ENCODE data around the gene ARHGEF11. TPM values are rescaled to one million over a fixed set of nuclear protein-coding genes. Genes with fewer than 3 reads are reported as not detected.

ARHGEF11 gene
- total and polyA plus RNA-seq, 9 of the 15 experiments (the other 6 are each of a cell fraction or from before 2014, with no cell fraction given), result 0.14 to 15.5 (median 9.0) TPM

GRCh38 chr1:157006676-157007075 lies 38.9 kb downstream of the ARHGEF11 start:
- Histone ChIP-seq H3K9ac (ENCODE audit: insufficient read depth in 1 of 2, low read depth in 2 of 2, low read length in 2 of 2) (no peak overlapping the region), H2AFZ (ENCODE audit: low read depth, low read length) (no peak overlapping the region), H3K9me1 (ENCODE audit: control insufficient read depth, insufficient read depth, low read length) (no peaks in the 10 kb centered on the region), H3K36me3 (ENCODE audit: control insufficient read depth, insufficient read depth, low read length) (no peaks in the 10 kb centered on the region), H3K4me2 (ENCODE audit: insufficient read depth, low read length) (no peak overlapping the region), H3K9me3 (replicated peaks; ENCODE audit: control insufficient read depth, insufficient read depth, low read depth, low read length) (no peaks in the 10 kb centered on the region), H3K4me1 (replicated peaks in 1 of 2; ENCODE audit: control insufficient read depth in 2 of 2, insufficient read depth in 2 of 2, low read length in 2 of 2) (peaks cover 0 to 9% of the 10 kb centered on the region in 2 experiments; a peak in 2 of 5 replicates), H3K4me3 (no peak overlapping the region), H3K27ac (ENCODE audit: extremely low read depth, low read depth, low read length) (no peak overlapping the region), H3K27me3 (ENCODE audit: control insufficient read depth in 2 of 2, insufficient read depth in 2 of 2, low read length in 2 of 2) (no peaks in the 10 kb centered on the region), H4K20me1 (replicated peaks; ENCODE audit: control insufficient read depth, insufficient read depth, low read length) (peaks cover 4% of the 10 kb centered on the region), H3K79me2 (ENCODE audit: control insufficient read depth, insufficient read depth, low read length) (0 out of 3 replicates have a peak, but pooled peaks cover 7% of the 10 kb centered on the region)
- DNase-seq (ENCODE audit: extremely low read depth in 1 of 4, low spot score in 3 of 4), result no peak
- POLR2A ChIA-PET, result interaction anchor here (0.6 to 1.0 kb wide), 2 partner anchors 26 to 57 kb away, joined by 3 read pairs; no protein-coding TSS in a partner anchor
- BruUV-seq (replicated peaks), result no TSS peak
- in situ Hi-C loops (cut with MboI) (no loop called here), intact Hi-C loops (cut with micrococcal nuclease) (no loop called here)
- CTCF ChIA-PET (ENCODE audit: low intra/inter-chr PET ratio), result no interaction called here
- no peak for FAIRE-seq
- TF ChIP-seq MTA2 (IDR thresholded peaks at IDR 0.05; ENCODE audit: low read depth), result no peak
- no peak for TF ChIP-seq FOXJ3 (CRISPR knock-in tag; IDR thresholded peaks at IDR 0.05)
- TF ChIP-seq HDAC6 (IDR thresholded peaks at IDR 0.05; ENCODE audit: low read depth, low read length), result no peak
- no peak for TF ChIP-seq JUN (IDR thresholded peaks at IDR 0.05; ENCODE audit: borderline replicate concordance, low read depth, low read length)
- TF ChIP-seq JUN (CRISPR knock-in tag; IDR thresholded peaks at IDR 0.05; ENCODE audit: borderline replicate concordance), result no peak
- TF ChIP-seq WHSC1 (IDR thresholded peaks at IDR 0.05; ENCODE audit: low read length), result no peak
- TF ChIP-seq ATF2 (CRISPR knock-in tag; IDR thresholded peaks at IDR 0.05), result no peak
- TF ChIP-seq FOXA1 (IDR thresholded peaks at IDR 0.05; ENCODE audit: borderline replicate concordance), result no peak
- TF ChIP-seq TAF15 (IDR thresholded peaks at IDR 0.05; ENCODE audit: low read depth, low read length), result no peak
- TF ChIP-seq ATF3 (IDR thresholded peaks at IDR 0.05), result no peak
- TF ChIP-seq ATF3 (CRISPR knock-in tag; conservative IDR thresholded peaks at IDR 0.05), result no peak
- no peak for TF ChIP-seq GABPB1 (CRISPR knock-in tag; IDR thresholded peaks at IDR 0.05)
- no peak for TF ChIP-seq BRD9 (IDR thresholded peaks at IDR 0.05; ENCODE audit: low read depth, partially characterized antibody)
- no peak for TF ChIP-seq RNF2 (IDR thresholded peaks at IDR 0.05)
- TF ChIP-seq STAG1 (CRISPR knock-in tag; IDR thresholded peaks at IDR 0.05; ENCODE audit: borderline replicate concordance), result no peak
- TF ChIP-seq FOXP4 (CRISPR knock-in tag; IDR thresholded peaks at IDR 0.05; ENCODE audit: borderline replicate concordance), result no peak
- WGBS (ENCODE audit: insufficient coverage, low coverage, missing lambda C conversion rate), result 43% methylated on average over 2 of the region's 2 CpGs
- ATAC-seq, result no peak

Measured in K562 (cell line).